ENCODE results near the gene ZDHHC11B. TPM values are rescaled to one million over a fixed set of nuclear protein-coding genes. Genes with fewer than 3 reads are reported as not detected.

Gene ZDHHC11B
- total RNA-seq, 4 donors from 2014 or later, result 2.5 to 19.0 (median 4.7) TPM

DNA sequence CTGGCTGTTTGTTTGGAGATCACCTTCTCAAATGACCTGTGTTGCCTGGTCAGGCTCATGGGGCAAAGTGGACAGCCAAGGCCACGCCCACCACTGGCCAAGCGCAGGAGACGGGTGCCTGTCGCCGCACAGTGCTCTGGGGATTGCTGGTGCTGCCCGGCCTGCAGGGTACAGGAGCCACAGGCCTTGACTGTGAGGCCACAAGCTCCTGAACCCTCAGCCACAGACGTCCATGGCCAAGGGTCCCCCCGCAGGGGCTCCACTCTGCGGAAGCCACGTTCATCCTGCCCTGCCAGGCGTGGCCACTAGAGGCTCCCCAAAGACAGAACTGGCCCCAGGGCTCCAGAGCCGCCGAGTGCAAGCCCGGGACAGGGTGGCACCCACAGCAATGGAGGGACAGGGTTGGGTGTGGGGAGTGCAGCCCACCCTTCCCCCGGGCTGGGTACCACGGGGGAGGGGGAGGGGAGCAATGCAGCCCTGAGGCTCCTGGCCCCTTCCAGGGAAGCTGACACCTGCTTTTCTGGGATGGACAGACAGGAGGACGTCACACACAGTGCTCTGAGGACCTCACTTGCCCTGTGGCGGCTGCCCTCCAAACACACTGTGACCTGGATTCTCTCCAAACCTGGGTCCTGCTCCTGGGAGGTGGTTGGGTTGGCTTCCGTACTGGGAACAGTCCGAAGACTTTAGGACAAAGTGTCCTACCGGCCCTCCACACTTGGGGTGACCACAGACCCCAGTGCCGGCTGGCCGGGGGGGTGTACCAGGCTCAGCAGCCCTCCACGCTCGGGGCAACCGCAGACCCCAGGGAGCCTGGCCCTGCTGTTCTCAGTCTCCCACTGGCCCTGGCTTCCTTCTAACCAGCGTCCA is 112.8 kb downstream of the ZDHHC11B start:
- no peak overlapping the region for H3K4me3 ChIP-seq (ENCODE audit: low read depth, poor library complexity, severe bottlenecking)
- peak; percentile 59 to 94 for DNase-seq (ENCODE audit: low spot score in 2 of 2)
- intact Hi-C loops (cut with DNase I; ENCODE audit: low total_unique reads), result loop anchor here (5.0 kb wide), 1 partner anchor 231 kb away; no protein-coding TSS in a partner anchor
- 16 to 17% methylated on average over 13 to 21 of the region's 27 CpGs for WGBS, 2 donors
- TF ChIP-seq, protein P1, sequence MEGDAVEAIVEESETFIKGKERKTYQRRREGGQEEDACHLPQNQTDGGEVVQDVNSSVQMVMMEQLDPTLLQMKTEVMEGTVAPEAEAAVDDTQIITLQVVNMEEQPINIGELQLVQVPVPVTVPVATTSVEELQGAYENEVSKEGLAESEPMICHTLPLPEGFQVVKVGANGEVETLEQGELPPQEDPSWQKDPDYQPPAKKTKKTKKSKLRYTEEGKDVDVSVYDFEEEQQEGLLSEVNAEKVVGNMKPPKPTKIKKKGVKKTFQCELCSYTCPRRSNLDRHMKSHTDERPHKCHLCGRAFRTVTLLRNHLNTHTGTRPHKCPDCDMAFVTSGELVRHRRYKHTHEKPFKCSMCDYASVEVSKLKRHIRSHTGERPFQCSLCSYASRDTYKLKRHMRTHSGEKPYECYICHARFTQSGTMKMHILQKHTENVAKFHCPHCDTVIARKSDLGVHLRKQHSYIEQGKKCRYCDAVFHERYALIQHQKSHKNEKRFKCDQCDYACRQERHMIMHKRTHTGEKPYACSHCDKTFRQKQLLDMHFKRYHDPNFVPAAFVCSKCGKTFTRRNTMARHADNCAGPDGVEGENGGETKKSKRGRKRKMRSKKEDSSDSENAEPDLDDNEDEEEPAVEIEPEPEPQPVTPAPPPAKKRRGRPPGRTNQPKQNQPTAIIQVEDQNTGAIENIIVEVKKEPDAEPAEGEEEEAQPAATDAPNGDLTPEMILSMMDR (IDR thresholded peaks at IDR 0.05), result peak in 1 of 3 donors; percentile 78
- no peak for TF ChIP-seq POLR2A (IDR thresholded peaks at IDR 0.05)

DNA sequence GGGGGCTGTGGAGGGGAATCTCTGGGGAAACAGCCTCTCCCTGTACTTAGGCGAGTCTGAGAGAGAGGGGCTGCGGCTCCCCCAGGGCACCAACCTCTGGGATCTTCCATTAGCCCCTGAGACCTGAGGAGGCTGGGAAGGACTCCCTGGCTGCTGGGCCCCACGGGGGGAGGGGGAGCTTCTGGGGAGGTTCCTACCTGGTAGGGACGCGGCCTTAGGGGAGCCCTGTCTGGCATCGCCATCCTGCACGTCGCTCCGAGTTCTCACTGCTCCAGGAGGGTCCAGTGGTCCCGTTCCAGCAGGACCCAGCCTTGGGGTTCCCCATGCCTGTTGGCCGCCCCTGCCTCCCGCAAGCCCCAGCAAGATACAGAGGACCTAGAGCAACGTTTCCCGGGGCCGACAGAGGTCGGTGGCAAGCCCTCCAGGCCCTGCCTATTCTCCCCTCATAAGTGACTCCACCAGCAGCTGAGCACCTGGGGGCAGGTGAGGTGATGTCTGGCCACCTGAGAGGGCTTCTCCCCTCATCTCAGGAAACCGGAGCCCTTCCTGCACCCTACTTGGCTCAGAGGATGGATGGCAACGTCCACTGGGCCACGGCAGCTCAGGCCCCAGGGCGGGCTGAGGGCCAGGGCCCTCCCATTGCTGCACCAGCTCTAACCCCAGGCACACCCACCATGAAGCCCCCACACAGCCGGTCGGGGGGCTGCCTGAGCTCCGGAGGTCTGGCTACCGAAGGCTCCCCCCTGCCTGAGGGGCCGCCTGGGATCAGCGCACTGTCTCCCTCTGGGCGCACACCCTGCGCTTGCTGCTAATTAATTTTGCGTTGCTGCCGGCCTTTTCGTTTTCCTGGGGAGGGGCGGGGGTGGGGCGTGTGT is 113.9 kb downstream of the ZDHHC11B start:
- DNase-seq (ENCODE audit: low spot score in 2 of 2), result peak in 1 of 2 donors; percentile 86
- TF ChIP-seq, protein P1 (IDR thresholded peaks at IDR 0.05), result no peak
- TF ChIP-seq POLR2A (IDR thresholded peaks at IDR 0.05), result no peak
- no peak overlapping the region for H3K4me3 ChIP-seq (ENCODE audit: low read depth, poor library complexity, severe bottlenecking)
- WGBS, 2 donors, result 54 to 65% methylated on average over 26 to 29 of the region's 33 CpGs
- intact Hi-C loops (cut with DNase I; ENCODE audit: low total_unique reads), result loop anchor here (5.0 kb wide), 1 partner anchor 232 kb away; no protein-coding TSS in a partner anchor

DNA sequence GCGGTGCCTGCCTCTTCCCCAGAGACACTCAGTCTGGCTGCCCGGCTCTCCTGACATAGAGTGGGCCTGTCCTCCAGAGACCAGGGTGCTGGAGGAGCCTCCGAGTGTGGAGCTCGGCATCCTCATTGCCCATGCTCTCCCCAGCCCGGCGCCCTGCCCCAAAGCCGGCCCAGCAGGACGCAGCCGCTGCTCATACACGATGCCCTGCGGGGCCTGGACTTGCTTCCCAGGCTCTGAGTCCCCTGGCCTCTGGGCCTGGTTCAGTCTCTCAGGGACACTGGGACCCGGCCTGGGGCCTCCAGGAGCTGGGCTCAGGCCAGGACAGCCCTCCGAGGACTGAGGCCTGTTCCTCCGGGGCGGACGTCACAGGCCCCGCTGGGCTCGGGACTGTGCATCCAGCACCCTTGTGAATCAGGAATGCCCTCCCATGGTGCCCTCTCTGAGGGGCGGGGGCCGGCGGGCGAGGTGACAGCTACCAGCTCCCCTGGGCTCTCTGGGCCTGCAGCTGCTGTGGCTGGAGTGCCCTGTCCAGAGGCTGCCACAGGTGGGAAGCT is 114.6 kb downstream of the ZDHHC11B start:
- 72 to 76% methylated on average over 6 to 7 of the region's 22 CpGs for WGBS, 2 donors

DNA sequence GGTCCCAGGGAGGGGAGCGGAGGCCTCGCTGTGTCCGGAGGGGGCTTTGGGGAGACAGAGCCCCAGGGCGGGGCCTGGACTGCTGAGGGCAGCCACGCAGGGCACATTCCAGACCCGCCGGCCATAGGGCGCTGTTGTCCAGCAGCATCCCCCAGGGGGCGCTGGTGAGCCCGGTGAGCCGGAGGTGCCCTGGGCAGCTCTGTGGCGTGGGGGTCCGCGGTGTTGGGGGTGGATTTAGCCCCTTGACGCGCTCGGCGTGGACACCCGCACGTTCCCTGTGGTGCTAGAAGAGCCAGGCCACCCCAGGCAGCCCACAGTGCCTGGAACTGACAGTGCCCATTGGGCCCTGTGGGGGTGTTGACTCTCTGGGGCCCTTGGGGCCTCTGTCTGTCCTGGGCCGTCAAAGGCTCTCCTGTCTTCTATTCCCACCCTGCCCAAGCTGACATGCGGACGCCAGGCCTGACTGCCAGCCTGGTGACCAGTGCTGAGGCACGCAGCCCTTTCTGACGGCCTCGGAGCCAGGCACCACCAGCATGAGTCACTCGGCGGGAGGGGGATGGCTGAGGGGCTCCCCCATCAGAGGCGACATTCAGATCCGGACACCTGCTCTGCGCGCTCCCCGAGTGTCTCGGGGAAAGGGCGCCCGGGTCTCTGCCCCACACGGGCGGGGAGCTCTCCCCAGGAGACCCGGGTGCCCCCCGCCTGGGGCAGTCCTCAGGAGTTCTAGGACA is 115.3 kb downstream of the ZDHHC11B start:
- DNase-seq (ENCODE audit: low spot score in 2 of 2), result no peak
- H3K4me3 ChIP-seq (ENCODE audit: low read depth, poor library complexity, severe bottlenecking), result no peak overlapping the region
- intact Hi-C loops (cut with DNase I; ENCODE audit: low total_unique reads), result no loop called here
- WGBS, 2 donors, result 83 to 87% methylated on average over 18 to 25 of the region's 40 CpGs
- TF ChIP-seq, protein P1 (IDR thresholded peaks at IDR 0.05), result no peak
- TF ChIP-seq POLR2A (IDR thresholded peaks at IDR 0.05), result no peak

More for the DNA sequence above, 114.6 kb downstream of the ZDHHC11B start:
- TF ChIP-seq POLR2A (IDR thresholded peaks at IDR 0.05), result no peak
- TF ChIP-seq, protein P1 (IDR thresholded peaks at IDR 0.05), result no peak
- intact Hi-C loops (cut with DNase I; ENCODE audit: low total_unique reads), result loop anchor here (5.0 kb wide), 1 partner anchor 232 kb away; no protein-coding TSS in a partner anchor
- DNase-seq (ENCODE audit: low spot score in 2 of 2), result no peak
- no peak overlapping the region for H3K4me3 ChIP-seq (ENCODE audit: low read depth, poor library complexity, severe bottlenecking)
